ENCODE data around the gene ZNF644. TPM values are rescaled to one million over a fixed set of nuclear protein-coding genes. Genes with fewer than 3 reads are reported as not detected.
A peak's percentile ranks its signal among the peaks of the same experiment; 100 is the strongest.

The ZNF644 gene
- total RNA-seq, 4 donors from 2014 or later, result 30.5 to 61.7 (median 34.6) TPM

DNA sequence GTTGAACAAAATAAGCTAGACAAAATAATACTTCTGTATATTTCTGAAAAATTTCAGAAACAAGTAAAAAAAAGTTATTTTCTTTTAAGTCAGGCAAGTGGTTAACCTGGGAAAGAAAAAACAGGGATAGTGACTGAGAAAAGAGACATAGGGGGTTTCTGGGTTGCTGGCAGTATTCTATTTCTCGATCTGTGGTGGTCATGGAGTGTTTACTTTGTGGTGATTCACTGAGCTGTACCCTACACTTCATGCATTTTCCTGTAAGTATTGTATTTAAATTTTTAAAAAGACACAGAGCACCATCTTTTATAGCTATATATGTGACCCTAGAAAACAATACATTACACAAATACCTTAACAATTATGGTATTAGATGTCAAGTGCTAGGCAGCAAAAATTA lies 58.2 kb downstream of the ZNF644 start:
- no peak for ATAC-seq
- H3K4me3 ChIP-seq, result no peak overlapping the region
- peak overlapping the region in 1 of 4 donors; percentile 5 for H3K27ac ChIP-seq
- intact Hi-C loops (cut with DNase I; ENCODE audit: low total_unique reads), result loop anchor here (2.0 to 5.0 kb wide), 3 partner anchors 57 to 241 kb away; no protein-coding TSS in a partner anchor
- H3K9me3 ChIP-seq, result no peaks in the 10 kb centered on the region
- H3K4me1 ChIP-seq, result peaks cover 42 to 44% of the 10 kb centered on the region in 2 donors
- in situ Hi-C loops (cut with MboI; ENCODE audit: low sequenced_read_pairs in 4 of 4), result loop anchor here in 3 of 4 donors (10.0 to 25.0 kb wide), 5 partner anchors 101 to 389 kb away; partner anchors contain the start of gene BARHL2 (in 1 of the 3)
- no peak for TF ChIP-seq POLR2A (IDR thresholded peaks at IDR 0.05)
- TF ChIP-seq, protein P1, sequence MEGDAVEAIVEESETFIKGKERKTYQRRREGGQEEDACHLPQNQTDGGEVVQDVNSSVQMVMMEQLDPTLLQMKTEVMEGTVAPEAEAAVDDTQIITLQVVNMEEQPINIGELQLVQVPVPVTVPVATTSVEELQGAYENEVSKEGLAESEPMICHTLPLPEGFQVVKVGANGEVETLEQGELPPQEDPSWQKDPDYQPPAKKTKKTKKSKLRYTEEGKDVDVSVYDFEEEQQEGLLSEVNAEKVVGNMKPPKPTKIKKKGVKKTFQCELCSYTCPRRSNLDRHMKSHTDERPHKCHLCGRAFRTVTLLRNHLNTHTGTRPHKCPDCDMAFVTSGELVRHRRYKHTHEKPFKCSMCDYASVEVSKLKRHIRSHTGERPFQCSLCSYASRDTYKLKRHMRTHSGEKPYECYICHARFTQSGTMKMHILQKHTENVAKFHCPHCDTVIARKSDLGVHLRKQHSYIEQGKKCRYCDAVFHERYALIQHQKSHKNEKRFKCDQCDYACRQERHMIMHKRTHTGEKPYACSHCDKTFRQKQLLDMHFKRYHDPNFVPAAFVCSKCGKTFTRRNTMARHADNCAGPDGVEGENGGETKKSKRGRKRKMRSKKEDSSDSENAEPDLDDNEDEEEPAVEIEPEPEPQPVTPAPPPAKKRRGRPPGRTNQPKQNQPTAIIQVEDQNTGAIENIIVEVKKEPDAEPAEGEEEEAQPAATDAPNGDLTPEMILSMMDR (IDR thresholded peaks at IDR 0.05 in 4 of 5, conservative IDR thresholded peaks at IDR 0.05 in 1 of 5), result no peak
- no peaks in the 10 kb centered on the region for H3K36me3 ChIP-seq
- no peaks in the 10 kb centered on the region for H3K27me3 ChIP-seq
- DNase-seq, result no peak

DNA sequence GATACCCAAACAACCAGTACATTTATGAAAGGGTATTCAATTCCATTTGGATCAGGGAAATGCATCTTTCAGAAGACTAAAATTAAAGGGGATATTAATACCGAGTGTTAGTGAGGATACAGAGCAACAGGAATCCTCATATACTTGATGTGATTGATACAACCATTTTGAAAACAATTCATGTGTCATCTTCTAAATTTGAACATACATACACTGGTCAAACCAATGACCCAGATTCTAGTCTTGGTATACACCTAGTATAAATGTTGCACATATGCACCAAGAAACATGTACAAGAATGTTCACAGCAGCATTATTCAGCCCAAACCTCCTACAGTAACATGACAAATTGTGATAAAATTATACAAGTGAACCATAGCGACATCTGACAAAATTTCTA lies 58.6 kb downstream of the ZNF644 start:
- peak in 1 of 2 donors; percentile 63 for ATAC-seq

DNA sequence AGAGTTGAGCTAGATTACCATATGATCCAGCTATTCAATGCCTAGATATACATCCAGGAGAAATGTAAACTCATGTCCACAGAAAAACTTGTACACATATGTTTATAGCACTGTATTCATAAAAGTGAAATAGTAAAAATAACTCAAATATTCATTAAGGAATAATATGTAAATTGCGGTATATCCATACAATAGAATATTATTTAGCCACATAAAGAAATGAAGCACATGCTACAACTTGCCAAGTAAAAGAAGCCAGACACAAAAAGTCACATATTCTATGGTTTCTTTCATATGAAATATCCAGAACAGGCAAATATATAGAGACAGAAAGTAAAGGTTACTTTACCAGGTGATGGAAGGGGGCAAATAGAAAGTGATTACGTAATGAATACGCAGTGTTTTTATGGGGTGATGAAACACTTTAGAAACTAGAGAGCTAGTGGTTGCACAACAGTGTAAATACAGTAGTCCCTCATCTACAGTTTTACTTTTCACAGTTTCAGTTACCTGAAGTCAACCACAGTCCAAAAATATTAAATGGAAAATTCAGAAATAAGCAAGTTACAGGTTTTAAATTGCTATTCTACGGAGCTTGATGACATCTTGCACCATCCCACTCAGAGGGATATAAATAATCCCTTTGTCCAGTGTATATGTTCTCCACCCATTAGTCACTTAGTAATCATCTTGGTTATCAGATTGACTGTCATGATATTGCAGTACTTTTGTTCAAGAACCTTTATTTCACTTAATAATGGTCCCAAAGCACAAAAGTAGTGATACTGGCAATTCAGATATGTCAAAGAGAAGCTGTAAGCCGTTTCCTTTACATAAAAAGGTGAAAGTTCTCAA lies 62.3 kb downstream of the ZNF644 start:
- Histone ChIP-seq H3K27ac (peak overlapping the region; percentile 21 to 41 (median 34)), H3K4me1 (peaks cover 47 to 61% of the 10 kb centered on the region in 2 donors), H3K36me3 (no peaks in the 10 kb centered on the region), H3K27me3 (no peaks in the 10 kb centered on the region), H3K9me3 (no peaks in the 10 kb centered on the region), H3K4me3 (no peak overlapping the region)
- in situ Hi-C loops (cut with MboI; ENCODE audit: low sequenced_read_pairs in 4 of 4), result loop anchor here in 3 of 4 donors (10.0 to 25.0 kb wide), 5 partner anchors 97 to 385 kb away; partner anchors contain the start of gene BARHL2 (in 1 of the 3)
- TF ChIP-seq, protein P1 (IDR thresholded peaks at IDR 0.05 in 4 of 5, conservative IDR thresholded peaks at IDR 0.05 in 1 of 5), result no peak
- TF ChIP-seq POLR2A (IDR thresholded peaks at IDR 0.05), result no peak
- DNase-seq (no peak), ATAC-seq (peak; percentile 64 to 97)
- intact Hi-C loops (cut with DNase I; ENCODE audit: low total_unique reads), result loop anchor here (2.0 to 5.0 kb wide), 2 partner anchors 39 to 237 kb away; no protein-coding TSS in a partner anchor

More for the DNA sequence above, 58.6 kb downstream of the ZNF644 start:
- in situ Hi-C loops (cut with MboI; ENCODE audit: low sequenced_read_pairs in 4 of 4), result loop anchor here in 3 of 4 donors (10.0 to 25.0 kb wide), 5 partner anchors 101 to 388 kb away; partner anchors contain the start of gene BARHL2 (in 1 of the 3)
- no peak overlapping the region for H3K4me3 ChIP-seq
- no peaks in the 10 kb centered on the region for H3K9me3 ChIP-seq
- no peak for DNase-seq
- no peaks in the 10 kb centered on the region for H3K27me3 ChIP-seq
- no peak for TF ChIP-seq POLR2A (IDR thresholded peaks at IDR 0.05)
- TF ChIP-seq, protein P1 (IDR thresholded peaks at IDR 0.05 in 4 of 5, conservative IDR thresholded peaks at IDR 0.05 in 1 of 5), result no peak
- intact Hi-C loops (cut with DNase I; ENCODE audit: low total_unique reads), result loop anchor here (5.0 kb wide), 1 partner anchor 241 kb away; no protein-coding TSS in a partner anchor
- peak overlapping the region in 1 of 4 donors; percentile 5 for H3K27ac ChIP-seq
- no peaks in the 10 kb centered on the region for H3K36me3 ChIP-seq
- peaks cover 42 to 44% of the 10 kb centered on the region in 2 donors for H3K4me1 ChIP-seq

DNA sequence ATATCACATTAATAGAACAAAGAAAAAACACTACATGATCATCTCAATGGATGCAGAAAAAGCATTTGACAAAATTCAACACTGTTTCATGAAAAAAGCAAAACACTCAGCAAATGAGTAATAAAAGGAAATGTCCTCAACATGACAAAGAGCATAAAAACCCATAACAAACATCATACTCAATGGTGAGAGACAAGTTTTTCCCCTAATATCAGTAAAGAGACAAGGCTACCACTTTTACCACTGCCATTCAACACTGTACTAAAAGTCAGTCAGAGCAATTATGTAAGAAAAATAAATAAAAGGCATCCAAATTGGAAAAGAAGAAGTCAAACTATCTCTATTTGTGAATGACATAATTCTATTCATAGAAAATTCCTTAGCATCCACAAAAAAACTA lies 64.3 kb downstream of the ZNF644 start:
- DNase-seq (no peak), ATAC-seq (no peak)
- Histone ChIP-seq H3K9me3 (no peaks in the 10 kb centered on the region), H3K36me3 (no peaks in the 10 kb centered on the region), H3K27me3 (no peaks in the 10 kb centered on the region), H3K4me3 (no peak overlapping the region), H3K27ac (no peak overlapping the region), H3K4me1 (peaks cover 38 to 58% of the 10 kb centered on the region in 2 donors)
- intact Hi-C loops (cut with DNase I; ENCODE audit: low total_unique reads), result no loop called here
- in situ Hi-C loops (cut with MboI; ENCODE audit: low sequenced_read_pairs in 4 of 4), result loop anchor here in 3 of 4 donors (25.0 kb wide), 3 partner anchors 95 to 370 kb away; partner anchors contain the start of gene BARHL2 (in 1 of the 3)
- TF ChIP-seq POLR2A (IDR thresholded peaks at IDR 0.05), result no peak
- TF ChIP-seq, protein P1 (IDR thresholded peaks at IDR 0.05 in 4 of 5, conservative IDR thresholded peaks at IDR 0.05 in 1 of 5), result no peak

All from gastrocnemius medialis (tissue), 4 donors.